Measurements from ENCODE around the gene GATA3. TPM values are rescaled to one million over a fixed set of nuclear protein-coding genes. Genes with fewer than 3 reads are reported as not detected.

GATA3 gene
- total RNA-seq, 1 experiment from 2014 or later = 5.9 TPM

- Histone ChIP-seq H3K4me3 (ENCODE audit: low read depth in 2 of 2, low read length in 2 of 2) (peak overlapping the region; percentile 57 to 94), H3K27ac (ENCODE audit: low read length) (peak overlapping the region; percentile 73), H3K4me1 (ENCODE audit: control insufficient read depth, insufficient read depth, low read length) (no peaks in the 10 kb centered on the region), H3K9me3 (ENCODE audit: control insufficient read depth, insufficient read depth, low read depth, low read length) (no peaks in the 10 kb centered on the region), H3K27me3 (ENCODE audit: control insufficient read depth, insufficient read depth, low read length) (no peaks in the 10 kb centered on the region), H3K36me3 (ENCODE audit: control insufficient read depth, insufficient read depth, low read length) (no peaks in the 10 kb centered on the region)
- no peak for DNase-seq (ENCODE audit: low read depth, low spot score)
- peak; percentile 36 for ATAC-seq
- intact Hi-C loops (cut with micrococcal nuclease; ENCODE audit: unreplicated experiment) (no loop called here), in situ Hi-C loops (cut with HindIII; ENCODE audit: low pct_unique_long_range_greater_than_20kb, low sequenced_read_pairs) (no loop called here)
- no TSS peak for BruUV-seq (replicated peaks)
- ChIA-PET CTCF (no interaction called here), POLR2A (no interaction called here)
- no peak for TF ChIP-seq REST (IDR thresholded peaks at IDR 0.05; ENCODE audit: insufficient read depth in 1 of 2, low read depth in 2 of 2, low read length in 1 of 2)
- TF ChIP-seq CTCF (IDR thresholded peaks at IDR 0.05) = no peak
- no peak for TF ChIP-seq TCF7L2 (IDR thresholded peaks at IDR 0.05; ENCODE audit: low read depth, low read length)
- TF ChIP-seq SIN3A (IDR thresholded peaks at IDR 0.05; ENCODE audit: borderline replicate concordance, insufficient read depth, low read depth, low read length) = no peak; the same call in 1 of the 2 replicates
- TF ChIP-seq POLR2AphosphoS5 (IDR thresholded peaks at IDR 0.05; ENCODE audit: low read depth, low read length) = no peak
These were observed 319 bp upstream of the GATA3 start for GRCh38 chr10:8054244-8054493.

GRCh38 chr10:8055420-8056349 lies 1.2 kb downstream of the GATA3 start:
- H3K36me3 ChIP-seq (ENCODE audit: control insufficient read depth, insufficient read depth, low read length) = no peaks in the 10 kb centered on the region
- ChIA-PET POLR2A (no interaction called here), CTCF (no interaction called here)
- H3K4me3 ChIP-seq (ENCODE audit: low read depth in 2 of 2, low read length in 2 of 2) = peak overlapping the region; percentile 57 to 94
- no peak overlapping the region for H3K27ac ChIP-seq (ENCODE audit: low read length)
- no peak for TF ChIP-seq REST (IDR thresholded peaks at IDR 0.05; ENCODE audit: insufficient read depth in 1 of 2, low read depth in 2 of 2, low read length in 1 of 2)
- no peak for TF ChIP-seq POLR2AphosphoS5 (IDR thresholded peaks at IDR 0.05; ENCODE audit: low read depth, low read length)
- no peak for TF ChIP-seq SIN3A (IDR thresholded peaks at IDR 0.05; ENCODE audit: borderline replicate concordance, insufficient read depth, low read depth, low read length)
- TF ChIP-seq CTCF (IDR thresholded peaks at IDR 0.05) = no peak
- TF ChIP-seq TCF7L2 (IDR thresholded peaks at IDR 0.05; ENCODE audit: low read depth, low read length) = no peak
- no TSS peak for BruUV-seq (replicated peaks)
- H3K4me1 ChIP-seq (ENCODE audit: control insufficient read depth, insufficient read depth, low read length) = no peaks in the 10 kb centered on the region
- no peaks in the 10 kb centered on the region for H3K9me3 ChIP-seq (ENCODE audit: control insufficient read depth, insufficient read depth, low read depth, low read length)
- intact Hi-C loops (cut with micrococcal nuclease; ENCODE audit: unreplicated experiment) = no loop called here
- ATAC-seq (no peak), DNase-seq (ENCODE audit: low read depth, low spot score) (no peak)
- in situ Hi-C loops (cut with HindIII; ENCODE audit: low pct_unique_long_range_greater_than_20kb, low sequenced_read_pairs) = no loop called here
- no peaks in the 10 kb centered on the region for H3K27me3 ChIP-seq (ENCODE audit: control insufficient read depth, insufficient read depth, low read length)
